ENCODE data around the gene KLB.

KLB gene

DNA sequence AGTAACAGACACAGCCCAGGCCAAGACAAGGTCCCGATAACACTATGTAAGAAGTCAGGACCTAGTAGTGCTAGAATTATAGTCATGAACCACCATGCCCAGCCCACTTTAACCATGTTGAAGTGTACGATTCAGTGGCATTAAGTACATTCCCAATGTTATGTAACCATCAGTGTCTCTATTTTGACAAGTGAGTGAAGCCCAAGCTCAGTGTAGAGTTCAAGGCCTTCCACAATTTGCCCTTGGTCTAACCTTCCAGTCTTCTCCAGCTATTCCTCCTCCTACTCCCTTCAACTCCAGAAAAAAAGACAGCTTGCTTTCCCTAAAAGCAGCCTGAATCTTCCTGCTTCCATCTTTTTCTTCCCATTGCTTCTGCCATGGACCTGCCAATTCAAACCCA, 83.6 kb downstream of the KLB start:
- no peak overlapping the region for H3K27ac ChIP-seq (ENCODE audit: low read depth, low read length)
- H3K4me1 ChIP-seq (ENCODE audit: control insufficient read depth, insufficient read depth, low read length): no peaks in the 10 kb centered on the region
- H3K4me3 ChIP-seq (ENCODE audit: low read depth, low read length): no peak overlapping the region
- H3K27me3 ChIP-seq (ENCODE audit: control insufficient read depth, insufficient read depth, low read length): no peaks in the 10 kb centered on the region
- no peaks in the 10 kb centered on the region for H3K9me3 ChIP-seq (ENCODE audit: control insufficient read depth, insufficient read depth, low read length)
- H3K36me3 ChIP-seq (ENCODE audit: control insufficient read depth, insufficient read depth, low read length): no peaks in the 10 kb centered on the region
- H3K9ac ChIP-seq (ENCODE audit: low read depth, low read length): no peak overlapping the region

DNA sequence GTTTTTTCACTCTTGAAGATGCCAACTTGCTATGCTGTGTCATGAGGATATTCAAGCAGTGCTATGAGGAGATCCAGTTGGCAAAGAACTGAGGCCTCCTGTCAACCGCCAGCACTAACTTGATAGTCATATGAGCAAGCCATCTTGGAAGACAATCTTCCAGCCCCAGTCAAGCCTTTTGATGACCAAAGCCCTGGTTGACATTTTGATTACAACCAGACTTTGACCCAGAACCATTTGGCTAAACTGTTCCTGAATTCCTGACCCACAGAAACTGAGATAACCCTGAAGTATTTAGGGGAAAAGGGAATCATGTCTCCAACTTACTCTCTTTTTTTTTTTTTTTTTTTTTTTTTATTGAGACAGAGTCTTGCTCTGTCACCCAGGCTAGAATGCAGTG, 87.6 kb downstream of the KLB start:
- H3K9ac ChIP-seq (ENCODE audit: low read depth, low read length): no peak overlapping the region
- no peaks in the 10 kb centered on the region for H3K4me1 ChIP-seq (ENCODE audit: control insufficient read depth, insufficient read depth, low read length)
- peaks cover 14% of the 10 kb centered on the region for H3K36me3 ChIP-seq (ENCODE audit: control insufficient read depth, insufficient read depth, low read length)
- no peak overlapping the region for H3K27ac ChIP-seq (ENCODE audit: low read depth, low read length)
- no peak overlapping the region for H3K4me3 ChIP-seq (ENCODE audit: low read depth, low read length)
- no peaks in the 10 kb centered on the region for H3K27me3 ChIP-seq (ENCODE audit: control insufficient read depth, insufficient read depth, low read length)
- no peaks in the 10 kb centered on the region for H3K9me3 ChIP-seq (ENCODE audit: control insufficient read depth, insufficient read depth, low read length)

- Histone ChIP-seq H3K36me3 (ENCODE audit: control insufficient read depth, insufficient read depth, low read length) (peaks cover 25% of the 10 kb centered on the region), H3K9ac (ENCODE audit: low read depth, low read length) (no peak overlapping the region), H3K9me3 (ENCODE audit: control insufficient read depth, insufficient read depth, low read length) (no peaks in the 10 kb centered on the region), H3K4me1 (ENCODE audit: control insufficient read depth, insufficient read depth, low read length) (no peaks in the 10 kb centered on the region), H3K4me3 (ENCODE audit: low read depth, low read length) (no peak overlapping the region), H3K27me3 (ENCODE audit: control insufficient read depth, insufficient read depth, low read length) (no peaks in the 10 kb centered on the region), H3K27ac (ENCODE audit: low read depth, low read length) (no peak overlapping the region)
Observed at GRCh38 chr4:39495446-39496213, 88.9 kb downstream of the KLB start.

GRCh38 chr4:39497909-39498726, 91.4 kb downstream of the KLB start:
- Histone ChIP-seq H3K9ac (ENCODE audit: low read depth, low read length) (no peak overlapping the region), H3K27me3 (ENCODE audit: control insufficient read depth, insufficient read depth, low read length) (no peaks in the 10 kb centered on the region), H3K4me3 (ENCODE audit: low read depth, low read length) (no peak overlapping the region), H3K4me1 (ENCODE audit: control insufficient read depth, insufficient read depth, low read length) (no peaks in the 10 kb centered on the region), H3K9me3 (ENCODE audit: control insufficient read depth, insufficient read depth, low read length) (no peaks in the 10 kb centered on the region), H3K36me3 (ENCODE audit: control insufficient read depth, insufficient read depth, low read length) (peaks cover 41% of the 10 kb centered on the region), H3K27ac (ENCODE audit: low read depth, low read length) (no peak overlapping the region)

DNA sequence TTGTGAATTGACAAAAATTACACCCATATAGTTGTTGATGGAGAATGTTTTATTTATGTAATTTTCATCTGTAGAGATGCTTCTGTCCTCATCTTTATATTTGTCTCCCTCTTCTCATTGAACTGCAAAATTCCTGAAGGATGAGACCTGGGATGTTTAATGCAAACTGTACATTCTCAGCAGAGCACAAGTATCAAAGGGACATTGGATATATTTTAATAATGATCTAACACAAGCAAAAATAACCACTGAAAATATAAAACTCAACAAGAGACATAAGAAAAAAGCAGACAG, 91.9 kb downstream of the KLB start:
- H3K9me3 ChIP-seq (ENCODE audit: control insufficient read depth, insufficient read depth, low read length): no peaks in the 10 kb centered on the region
- H3K9ac ChIP-seq (ENCODE audit: low read depth, low read length): no peak overlapping the region
- no peaks in the 10 kb centered on the region for H3K27me3 ChIP-seq (ENCODE audit: control insufficient read depth, insufficient read depth, low read length)
- no peak overlapping the region for H3K4me3 ChIP-seq (ENCODE audit: low read depth, low read length)
- H3K4me1 ChIP-seq (ENCODE audit: control insufficient read depth, insufficient read depth, low read length): no peaks in the 10 kb centered on the region
- peaks cover 47% of the 10 kb centered on the region for H3K36me3 ChIP-seq (ENCODE audit: control insufficient read depth, insufficient read depth, low read length)
- H3K27ac ChIP-seq (ENCODE audit: low read depth, low read length): no peak overlapping the region

Measured in HUES48 (cell line).